HG02852 (cell line): ENCODE data around the gene ASB11.
"Not testable (repeated sequence)": the region's sequence is repeated elsewhere in the genome, so short reads cannot be mapped to it uniquely, and the experiment has no call there.

ENCODE experiments used
- ATAC-seq: cut with Tn5 transposase; IDR thresholded peaks from one replicate; pipeline ENCODE4 v1.9.1; 2021; ENCODE audit warnings: mild to moderate bottlenecking, moderate library complexity; ENCODE audit not compliant: unreplicated experiment

The ASB11 gene

DNA sequence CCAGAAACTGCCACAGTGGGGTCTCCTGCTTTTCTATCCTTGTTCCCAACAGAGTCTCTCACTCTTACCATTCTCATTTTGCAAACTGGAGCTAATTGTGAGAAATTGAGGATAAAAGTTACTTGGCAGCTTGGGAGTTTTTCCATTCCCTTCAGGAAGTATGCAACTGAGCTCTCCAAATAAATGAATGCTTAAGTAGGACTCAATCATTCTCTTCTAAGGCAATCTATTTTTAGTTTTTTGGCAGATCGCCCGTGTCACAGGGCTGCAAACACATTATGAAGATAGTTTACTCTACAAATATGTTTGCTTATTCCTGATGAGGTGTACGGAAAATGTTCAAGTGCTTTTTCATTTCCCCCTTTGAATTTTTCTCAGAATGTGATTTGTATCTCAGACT, 5.3 kb downstream of the ASB11 start:
- no peak for ATAC-seq

- not testable (repeated sequence) for ATAC-seq
Observed at GRCh38 chrX:15305899-15306298, 9.5 kb downstream of the ASB11 start.

GRCh38 chrX:15301924-15302323, 13.5 kb downstream of the ASB11 start:
- no peak for ATAC-seq

DNA sequence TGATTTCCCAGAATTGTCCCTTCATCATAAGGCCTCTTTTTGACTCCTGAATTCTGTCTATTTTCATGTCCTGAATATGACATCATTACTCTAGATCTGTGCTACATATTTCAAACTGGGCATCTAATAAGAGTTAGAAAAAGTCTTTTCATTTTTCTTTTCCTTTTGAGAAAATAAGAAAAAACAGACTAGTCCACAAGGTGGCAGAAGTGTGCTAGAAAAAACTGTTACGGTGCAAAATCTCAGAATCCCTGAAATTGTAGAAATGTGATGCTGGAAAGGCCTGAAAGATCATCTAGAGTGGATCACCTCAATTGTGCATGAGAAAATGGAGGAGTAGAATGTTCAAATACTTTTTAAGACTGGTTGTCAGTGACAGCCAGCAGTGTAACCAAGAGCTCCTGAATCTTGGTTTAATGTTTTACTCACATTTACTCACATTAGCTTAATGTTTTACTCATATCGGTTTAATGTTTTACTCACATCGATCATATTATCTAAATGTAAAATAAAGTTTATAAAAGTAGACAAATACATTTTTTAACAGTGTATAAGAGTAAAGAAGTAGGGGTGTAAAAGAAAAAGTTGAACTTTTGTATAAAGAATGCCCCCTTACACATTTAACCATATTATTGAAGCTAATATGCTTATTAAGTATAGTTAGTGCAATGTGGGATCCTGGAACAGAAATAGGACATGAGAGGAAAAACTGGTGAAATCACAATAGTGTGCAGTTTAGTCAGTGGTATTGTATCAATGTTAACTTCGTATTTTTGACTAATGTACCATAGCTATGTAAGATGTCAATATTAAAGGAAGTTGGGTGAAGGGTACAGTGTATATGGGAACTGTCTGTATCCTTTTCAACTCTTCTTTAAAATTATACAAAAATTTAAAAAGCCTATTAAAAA, 15.2 kb downstream of the ASB11 start:
- ATAC-seq, result no peak

GRCh38 chrX:15298780-15299179, 16.7 kb downstream of the ASB11 start:
- ATAC-seq, result no peak

DNA sequence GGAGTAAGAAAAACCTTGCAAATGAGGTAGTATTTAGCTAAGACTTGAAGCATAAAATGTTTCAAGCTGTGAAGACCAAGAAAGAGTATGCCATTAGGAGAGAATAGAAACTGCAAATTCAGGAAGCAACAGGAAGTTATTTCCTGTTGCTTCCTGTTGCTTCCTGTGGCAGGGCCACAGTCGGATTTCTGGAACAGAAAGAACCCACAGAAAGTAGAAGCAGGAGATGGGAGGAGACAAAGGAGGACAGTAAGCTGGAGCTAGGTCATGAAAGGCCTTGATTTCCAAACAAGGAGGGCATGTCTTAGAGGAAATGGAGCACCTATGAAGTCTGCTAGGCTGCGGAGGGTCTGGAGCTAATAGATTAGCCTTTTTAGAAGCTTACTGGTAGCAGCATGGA, 17.2 kb downstream of the ASB11 start:
- no peak for ATAC-seq

DNA sequence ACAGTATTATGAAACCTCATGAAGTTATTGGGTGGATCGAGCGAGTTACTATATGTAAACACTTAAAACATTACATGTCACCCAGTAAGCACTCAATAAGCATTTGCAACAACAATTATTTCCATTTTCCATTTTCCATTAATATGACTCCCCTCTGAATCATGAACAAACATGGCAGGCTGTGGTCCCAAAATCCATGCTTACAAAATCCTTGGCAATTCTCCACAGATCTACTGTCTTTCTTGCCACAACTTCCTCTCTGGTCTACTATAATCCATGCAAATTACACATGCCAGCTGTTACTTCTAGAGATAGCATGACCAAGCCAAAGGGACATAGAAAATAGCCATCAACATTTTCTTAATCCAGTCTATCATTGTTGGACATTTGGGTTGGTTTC, 22.0 kb downstream of the ASB11 start:
- no peak for ATAC-seq

DNA sequence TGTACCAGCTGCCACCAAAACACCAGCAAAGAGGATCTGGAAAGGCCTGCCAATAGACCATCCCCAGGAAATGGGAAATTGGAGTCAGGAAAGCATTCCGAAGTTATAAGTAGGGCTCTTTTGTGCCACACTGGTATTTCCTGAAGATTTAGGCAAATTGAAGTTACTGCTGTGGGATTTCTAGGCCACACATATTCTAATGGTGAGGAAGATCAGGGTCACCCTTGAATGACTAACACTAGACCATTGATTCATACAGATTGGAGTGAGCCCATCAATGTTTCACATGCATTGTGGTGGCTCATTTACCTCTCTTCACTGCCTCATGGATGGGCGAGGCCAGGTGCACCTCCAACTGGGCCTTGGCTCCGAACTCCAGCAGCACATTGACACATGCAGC, 22.6 kb downstream of the ASB11 start:
- ATAC-seq, result no peak

- no peak for ATAC-seq
Observed at GRCh38 chrX:15277604-15278003, 37.8 kb downstream of the ASB11 start.

GRCh38 chrX:15274946-15275345, 40.5 kb downstream of the ASB11 start:
- ATAC-seq, result no peak

DNA sequence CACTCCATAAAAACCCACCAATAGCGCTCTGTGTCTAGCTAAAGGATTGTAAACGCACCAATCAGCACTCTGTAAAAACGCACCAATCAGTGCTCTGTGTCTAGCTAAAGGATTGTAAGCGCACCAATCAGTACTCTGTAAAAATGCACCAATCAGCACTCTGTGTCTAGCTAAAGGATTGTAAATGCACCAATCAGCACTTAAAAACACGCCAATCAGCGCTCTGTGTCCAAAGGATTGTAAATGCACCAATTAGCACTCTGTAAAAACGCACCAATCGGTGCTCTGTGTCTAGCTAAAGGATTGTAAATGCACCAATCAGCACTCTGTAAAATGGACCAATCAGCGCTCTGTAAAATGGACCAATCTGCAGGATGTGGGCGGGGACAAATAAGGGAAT, 42.2 kb downstream of the ASB11 start:
- ATAC-seq, result not testable (repeated sequence)

DNA sequence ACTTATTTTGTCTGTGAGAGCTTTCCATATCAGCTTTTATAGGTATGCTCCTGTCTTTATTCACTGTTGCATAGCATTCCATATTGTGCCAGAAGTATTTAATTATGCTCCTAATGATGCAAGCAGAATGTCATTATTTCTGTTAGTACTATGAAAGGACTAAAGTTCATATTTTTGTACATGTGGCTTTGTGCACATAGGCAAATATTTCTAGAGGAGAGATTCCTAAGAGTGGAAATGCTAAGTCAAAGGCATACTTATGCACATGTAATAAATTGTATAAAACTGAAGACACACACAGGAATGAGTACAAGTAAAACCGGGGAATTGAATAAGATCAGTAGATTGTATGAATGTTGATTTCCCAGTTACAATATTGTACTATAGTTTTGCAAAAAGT, 43.7 kb downstream of the ASB11 start:
- no peak for ATAC-seq

GRCh38 chrX:15269618-15270521, 45.6 kb downstream of the ASB11 start, which contains the start of gene ASB9:
Gene ASB9, minus strand, starts transcription at chrX:15270083. Its CDS starts 209 bp downstream, at chrX:15269874.
- no peak for ATAC-seq

DNA sequence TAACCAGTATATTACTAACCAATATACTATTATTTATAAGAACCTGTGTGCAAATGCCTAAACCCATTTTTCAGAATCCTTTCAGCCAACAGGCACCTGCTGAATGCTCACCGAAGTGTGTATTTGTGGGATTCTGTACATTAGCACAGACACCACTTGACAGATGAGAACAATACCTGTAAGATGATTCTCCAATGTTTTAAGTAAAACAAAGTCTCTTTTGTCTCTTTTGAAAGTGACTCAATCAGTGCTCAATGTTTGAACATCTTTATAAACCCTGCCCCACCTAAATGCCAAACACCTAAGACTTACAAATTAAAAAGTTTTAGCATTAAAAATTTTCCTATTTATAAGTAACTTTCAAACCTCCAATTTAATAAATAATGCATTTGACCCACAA, 46.3 kb downstream of the ASB11 start:
- no peak for ATAC-seq

- no peak for ATAC-seq
Observed at GRCh38 chrX:15254852-15255251, 60.6 kb downstream of the ASB11 start.

GRCh38 chrX:15245896-15246295, 69.5 kb downstream of the ASB11 start:
- no peak for ATAC-seq

GRCh38 chrX:15244421-15244820, 71.0 kb downstream of the ASB11 start:
- ATAC-seq, result no peak

DNA sequence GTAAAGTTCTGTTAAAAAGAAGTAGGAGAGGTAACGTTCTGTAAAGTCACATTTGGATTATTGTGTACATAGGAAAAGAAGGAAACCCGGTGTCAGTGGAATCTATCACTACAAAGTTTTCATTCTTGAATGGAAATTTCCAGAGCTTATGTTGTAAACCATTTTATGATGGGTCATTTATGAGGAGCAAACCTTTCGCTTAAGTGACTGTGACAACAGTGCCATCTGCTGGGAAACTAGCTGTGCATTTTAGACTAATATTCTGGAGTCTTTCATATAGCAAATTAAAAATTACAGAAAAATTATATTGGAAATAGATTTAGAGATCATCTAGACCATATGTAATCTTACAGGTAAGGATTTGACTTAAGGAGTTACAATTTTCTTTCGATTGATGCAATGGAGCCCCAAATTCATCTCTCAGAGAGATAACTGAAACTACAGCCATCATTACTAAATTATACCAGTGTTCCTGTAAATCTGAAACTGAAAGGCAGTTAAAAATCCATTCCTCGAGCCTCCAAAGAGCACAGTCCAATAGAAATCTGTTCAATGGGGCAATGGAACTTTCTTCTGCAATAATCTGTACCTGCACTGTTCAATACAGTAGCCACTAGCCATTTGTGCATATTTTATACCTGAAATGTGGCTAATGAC, 72.4 kb downstream of the ASB11 start:
- no peak for ATAC-seq

- ATAC-seq, result no peak
Observed at GRCh38 chrX:15241301-15241700, 74.1 kb downstream of the ASB11 start.

GRCh38 chrX:15240414-15240813, 75.0 kb downstream of the ASB11 start:
- no peak for ATAC-seq

DNA sequence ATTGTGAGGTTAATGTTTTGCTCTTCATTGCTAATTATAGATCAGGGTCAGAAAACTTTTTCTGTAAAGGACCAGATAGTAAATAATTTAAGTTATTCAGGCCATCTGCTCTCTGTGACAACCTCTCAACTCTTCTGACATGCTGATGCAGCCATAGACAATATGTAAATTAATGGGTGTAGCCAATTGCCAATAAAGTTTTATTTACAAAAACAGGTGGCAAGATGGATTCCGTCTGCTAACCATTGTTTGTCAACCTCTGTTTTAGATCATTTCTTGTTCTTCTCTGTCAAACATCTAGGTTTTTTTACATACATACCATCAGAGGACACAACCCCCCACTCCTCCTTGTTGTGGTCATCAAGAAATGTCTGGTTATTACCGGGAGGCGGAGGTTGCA, 79.3 kb downstream of the ASB11 start:
- no peak for ATAC-seq
